Calu3 (cell line): ENCODE data around the gene ATP13A2. TPM values are rescaled to one million over a fixed set of nuclear protein-coding genes. Genes with fewer than 3 reads are reported as not detected.
A peak's percentile ranks its signal among the peaks of the same experiment; 100 is the strongest.

Experiments used
- BruUV-seq: library from RNA; stranded (reverse); fragments of 400-500 nt; replicated peaks from 2 replicates; lab custom pipeline; 2021; lab: Mats Ljungman, UMichigan
- CTCF ChIA-PET: fragments of 300-600 bp; sonication (Branson Sonifier 250); formaldehyde crosslinking; loops from one replicate; lab custom pipeline; 2022; ENCODE audit warnings: antibody characterized with exemption; lab: Charles Lee
- DNase-seq: peaks from one replicate; pipeline ENCODE4 v3.0.0; 2022
- H3K27ac Mint-ChIP-seq: one replicate; pipeline ENCODE4 v1.8.0; 2022; ENCODE audit warnings: mixed read lengths; ENCODE audit not compliant: unreplicated experiment
- H3K27me3 Mint-ChIP-seq: one replicate; pipeline ENCODE4 v1.8.0; 2022; ENCODE audit warnings: mixed read lengths; ENCODE audit not compliant: unreplicated experiment
- H3K36me3 Mint-ChIP-seq: one replicate; pipeline ENCODE4 v1.8.0; 2022; ENCODE audit warnings: mild to moderate bottlenecking, moderate library complexity, mixed read lengths; ENCODE audit not compliant: insufficient read depth, unreplicated experiment
- H3K4me1 Mint-ChIP-seq: one replicate; pipeline ENCODE4 v1.8.0; 2022; ENCODE audit warnings: mild to moderate bottlenecking, low read depth, mixed read lengths; ENCODE audit not compliant: unreplicated experiment
- H3K4me3 Mint-ChIP-seq: one replicate; pipeline ENCODE4 v1.8.0; 2022; ENCODE audit warnings: mild to moderate bottlenecking, low read depth, moderate library complexity, mixed read lengths; ENCODE audit not compliant: unreplicated experiment
- H3K9me3 Mint-ChIP-seq: one replicate; pipeline ENCODE4 v1.8.0; 2022; ENCODE audit warnings: low read depth, mixed read lengths; ENCODE audit not compliant: unreplicated experiment
- intact Hi-C: fragments of 100-400 bp; cut with micrococcal nuclease; formaldehyde crosslinking; loops from one replicate; pipeline ENCODE4 v1.10.0; 2022; ENCODE audit not compliant: unreplicated experiment
- total RNA-seq: library from RNA; stranded (reverse); gene quantifications from 2 replicates; pipeline ENCODE4 v1.2.3, GENCODE V29; 2022
- TF ChIP-seq, protein P1 (sequence below): fragments of 200-600 bp; IDR thresholded peaks from one replicate; pipeline ENCODE4 v1.8.0; 2022; ENCODE audit warnings: antibody characterized with exemption; ENCODE audit not compliant: unreplicated experiment

The ATP13A2 gene
- total RNA-seq, 1 experiment from 2014 or later: 33.4 TPM

DNA sequence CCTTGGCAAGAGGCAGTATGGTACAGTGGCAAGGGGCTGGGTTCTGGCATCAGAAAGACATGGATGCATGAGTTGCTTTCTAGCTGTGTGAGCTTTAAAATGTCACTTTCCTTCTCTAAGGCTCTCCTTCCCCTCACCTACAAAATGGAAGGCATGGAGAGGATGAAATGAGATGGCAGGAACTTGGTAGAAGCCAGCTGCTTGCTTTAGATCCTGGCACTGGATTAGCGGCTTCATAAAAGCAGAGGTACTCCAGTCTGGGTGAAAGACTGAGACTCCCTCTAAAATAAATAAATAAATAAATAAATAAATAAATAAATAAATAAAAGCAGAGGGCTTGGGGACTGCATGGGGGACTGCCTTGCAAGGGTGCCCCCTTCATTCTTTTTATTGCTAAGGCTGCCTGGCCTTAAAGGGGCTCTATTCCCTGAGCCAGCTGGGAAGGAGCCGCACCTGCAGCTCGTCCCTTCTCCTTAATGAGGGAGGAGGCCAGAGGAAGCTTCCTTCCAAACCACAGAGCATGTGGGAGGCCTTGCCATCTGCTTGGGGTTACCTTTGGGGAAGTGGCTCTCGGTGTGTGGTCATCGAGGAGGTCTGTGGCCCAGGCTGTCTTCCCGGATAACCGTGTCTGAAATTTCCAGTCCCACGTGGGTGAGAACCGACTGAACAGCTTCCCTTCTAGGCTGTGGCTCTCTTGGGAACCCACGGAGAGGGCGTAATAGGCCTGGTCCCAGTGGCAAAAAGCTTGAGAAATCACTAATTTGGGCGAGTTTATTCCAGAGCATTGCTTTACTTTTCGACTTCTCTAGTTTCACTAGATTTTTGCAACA, 2.0 kb upstream of the ATP13A2 start:
- Mint-ChIP-seq H3K9me3 (no peaks in the 10 kb centered on the region), H3K4me1 (peaks cover 9% of the 10 kb centered on the region), H3K27me3 (no peaks in the 10 kb centered on the region), H3K4me3 (no peak overlapping the region), H3K27ac (no peak overlapping the region), H3K36me3 (peaks cover 6% of the 10 kb centered on the region)
- TF ChIP-seq, protein P1, sequence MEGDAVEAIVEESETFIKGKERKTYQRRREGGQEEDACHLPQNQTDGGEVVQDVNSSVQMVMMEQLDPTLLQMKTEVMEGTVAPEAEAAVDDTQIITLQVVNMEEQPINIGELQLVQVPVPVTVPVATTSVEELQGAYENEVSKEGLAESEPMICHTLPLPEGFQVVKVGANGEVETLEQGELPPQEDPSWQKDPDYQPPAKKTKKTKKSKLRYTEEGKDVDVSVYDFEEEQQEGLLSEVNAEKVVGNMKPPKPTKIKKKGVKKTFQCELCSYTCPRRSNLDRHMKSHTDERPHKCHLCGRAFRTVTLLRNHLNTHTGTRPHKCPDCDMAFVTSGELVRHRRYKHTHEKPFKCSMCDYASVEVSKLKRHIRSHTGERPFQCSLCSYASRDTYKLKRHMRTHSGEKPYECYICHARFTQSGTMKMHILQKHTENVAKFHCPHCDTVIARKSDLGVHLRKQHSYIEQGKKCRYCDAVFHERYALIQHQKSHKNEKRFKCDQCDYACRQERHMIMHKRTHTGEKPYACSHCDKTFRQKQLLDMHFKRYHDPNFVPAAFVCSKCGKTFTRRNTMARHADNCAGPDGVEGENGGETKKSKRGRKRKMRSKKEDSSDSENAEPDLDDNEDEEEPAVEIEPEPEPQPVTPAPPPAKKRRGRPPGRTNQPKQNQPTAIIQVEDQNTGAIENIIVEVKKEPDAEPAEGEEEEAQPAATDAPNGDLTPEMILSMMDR: no peak
- no peak for DNase-seq
- CTCF ChIA-PET: no interaction called here
- BruUV-seq: no TSS peak
- intact Hi-C loops: no loop called here

DNA sequence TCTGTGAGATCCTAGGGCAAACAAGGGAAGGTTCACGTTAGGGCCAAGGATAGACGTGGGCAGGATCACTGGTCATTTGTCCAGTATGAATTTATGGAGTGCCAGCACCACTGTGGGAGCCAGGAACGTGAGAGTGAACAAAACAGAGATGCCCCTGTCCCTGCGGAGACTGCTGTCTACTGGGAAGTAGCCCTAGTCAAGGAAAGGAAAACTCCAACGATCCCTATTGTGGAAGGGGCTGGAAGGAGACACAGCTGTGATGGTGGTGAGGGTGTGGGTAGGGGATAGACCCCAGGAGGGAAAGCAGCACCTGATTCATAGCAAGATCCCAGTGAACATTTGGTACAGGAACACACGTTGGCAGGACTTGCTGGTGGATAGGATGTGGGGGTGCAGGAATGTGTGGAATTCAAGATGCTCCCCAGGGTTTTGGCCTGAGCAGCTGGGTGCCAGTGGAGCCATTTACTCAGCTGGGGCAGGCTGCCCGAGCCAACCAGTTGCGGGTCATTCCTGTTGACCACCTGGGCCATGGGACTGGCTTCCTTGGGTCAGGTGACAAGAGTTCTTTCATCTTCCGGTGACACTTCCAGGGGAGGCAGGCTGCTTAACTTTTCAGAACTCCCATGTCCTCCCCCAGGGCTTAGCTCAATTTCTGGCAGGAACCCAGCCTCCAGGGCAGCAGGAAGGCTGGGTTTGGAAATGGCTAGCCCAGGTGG, 1.2 kb upstream of the ATP13A2 start:
- DNase-seq: no peak
- Mint-ChIP-seq H3K27me3 (no peaks in the 10 kb centered on the region), H3K9me3 (no peaks in the 10 kb centered on the region), H3K4me1 (peaks cover 9% of the 10 kb centered on the region), H3K4me3 (peak overlapping the region; percentile 70), H3K27ac (no peak overlapping the region), H3K36me3 (peaks cover 6% of the 10 kb centered on the region)
- BruUV-seq: no TSS peak
- CTCF ChIA-PET: no interaction called here
- intact Hi-C loops: no loop called here
- TF ChIP-seq, protein P1: no peak

DNA sequence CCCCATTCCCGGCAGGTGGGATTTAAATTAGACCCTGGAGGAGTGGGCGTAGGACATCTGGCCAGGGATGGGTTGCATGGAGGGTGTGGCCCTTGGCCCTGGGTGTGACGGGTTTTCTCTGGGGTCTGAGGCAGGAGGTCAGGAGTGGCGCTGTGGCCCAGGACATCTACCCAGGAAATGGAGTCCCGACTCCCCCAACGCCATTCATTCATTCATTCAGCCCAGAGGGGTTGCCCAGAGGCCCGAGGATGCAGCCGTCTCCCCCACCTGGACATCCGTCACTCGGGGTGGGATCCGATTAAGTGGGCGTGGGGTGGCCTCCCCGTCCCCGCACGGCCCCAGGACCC, 663 bp downstream of the ATP13A2 start:
- TF ChIP-seq, protein P1: no peak
- peaks cover 9% of the 10 kb centered on the region for H3K4me1 Mint-ChIP-seq
- peaks cover 6% of the 10 kb centered on the region for H3K36me3 Mint-ChIP-seq
- no TSS peak for BruUV-seq
- H3K9me3 Mint-ChIP-seq: no peaks in the 10 kb centered on the region
- CTCF ChIA-PET: no interaction called here
- no peak for DNase-seq
- H3K27me3 Mint-ChIP-seq: no peaks in the 10 kb centered on the region
- intact Hi-C loops: no loop called here
- peak overlapping the region; percentile 70 for H3K4me3 Mint-ChIP-seq
- no peak overlapping the region for H3K27ac Mint-ChIP-seq

DNA sequence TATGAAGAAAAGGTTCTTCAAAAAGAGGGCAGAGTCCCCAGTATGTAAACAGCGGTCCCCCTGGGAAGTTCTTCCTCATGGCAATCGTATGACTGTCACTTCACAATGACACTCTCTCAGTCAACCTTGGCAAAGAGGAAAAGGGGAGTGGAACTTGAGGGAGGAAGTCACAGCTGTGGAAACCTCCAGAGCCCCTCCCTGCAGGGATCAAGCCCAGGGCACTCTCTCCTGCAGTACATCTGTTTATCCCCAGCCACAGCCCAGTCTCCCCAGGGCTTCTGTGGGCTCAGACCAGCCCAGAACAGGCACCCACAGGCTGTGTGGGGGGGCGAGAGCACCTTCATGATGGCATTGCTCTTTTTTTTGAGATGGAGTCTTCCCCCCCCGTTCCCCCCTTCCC, 2.0 kb downstream of the ATP13A2 start:
- no TSS peak for BruUV-seq
- Mint-ChIP-seq H3K27ac (no peak overlapping the region), H3K9me3 (no peaks in the 10 kb centered on the region), H3K36me3 (peaks cover 6% of the 10 kb centered on the region), H3K4me3 (no peak overlapping the region), H3K4me1 (peaks cover 9% of the 10 kb centered on the region), H3K27me3 (no peaks in the 10 kb centered on the region)
- intact Hi-C loops: no loop called here
- TF ChIP-seq, protein P1: no peak
- peak; percentile 7 for DNase-seq
- CTCF ChIA-PET: no interaction called here
